Breast epithelium (tissue), 4 donors: ENCODE results near the gene RABEP1. TPM values are rescaled to one million over a fixed set of nuclear protein-coding genes. Genes with fewer than 3 reads are reported as not detected.
A peak's percentile ranks its signal among the peaks of the same experiment; 100 is the strongest.
"Not testable (repeated sequence)": the region's sequence is repeated elsewhere in the genome, so short reads cannot be mapped to it uniquely, and the experiment has no call there.

ENCODE experiments used
- DNase-seq, 2 donors: peaks; one replicate each; pipeline ENCODE4 v3.0.0-alpha.2; 2019; ENCODE audit warnings: low spot score in 2 of 2
- H3K27ac ChIP-seq, 2 donors: fragments of 200-600 bp; sonication (generic) in 1 of 2; one replicate each; pipeline ENCODE4 v1.5.1; 2016 to 2019; ENCODE audit warnings: mild to moderate bottlenecking in 1 of 2
- H3K27me3 ChIP-seq, 2 donors: fragments of 200-600 bp; sonication (generic) in 1 of 2; one replicate each; pipeline versions ENCODE4 v1.5.1 to v1.6.0; 2017 to 2019; ENCODE audit warnings: control low read depth in 1 of 2, mild to moderate bottlenecking in 1 of 2
- H3K36me3 ChIP-seq: fragments of 200-600 bp; one replicate; pipeline ENCODE4 v1.5.1; 2019
- H3K4me1 ChIP-seq, 2 donors: fragments of 200-600 bp; sonication (generic); one replicate each; pipeline ENCODE4 v1.5.1; 2016 to 2019; ENCODE audit warnings: control low read depth in 1 of 2
- H3K4me3 ChIP-seq, 3 donors: fragments of 200-600 bp; sonication (generic); 1 replicate in 2 of 3; 2 replicates in 1 of 3; pipeline ENCODE4 v1.5.1; 2016 to 2019; ENCODE audit warnings: mild to moderate bottlenecking in 3 of 3, moderate library complexity in 2 of 3
- H3K9me3 ChIP-seq, 2 donors: fragments of 200-600 bp; sonication (generic) in 1 of 2; one replicate each; pipeline ENCODE4 v1.5.1; 2016 to 2019; ENCODE audit warnings: control low read depth in 1 of 2
- POLR2A ChIP-seq: fragments of 450-650 bp; IDR thresholded peaks from one replicate; pipeline ENCODE4 v1.6.1; 2016; ENCODE audit warnings: antibody characterized with exemption, mild to moderate bottlenecking, moderate library complexity
- POLR2AphosphoS5 ChIP-seq, 3 donors: sonication (generic); formaldehyde crosslinking; IDR thresholded peaks; one replicate each; pipeline ENCODE4 v1.6.1; 2017; ENCODE audit warnings: antibody characterized with exemption in 3 of 3
- intact Hi-C: fragments of 100-400 bp; cut with DNase I; formaldehyde crosslinking; loops from one replicate; pipeline ENCODE4 v1.15.1; 2023; ENCODE audit warnings: low total_unique reads
- total RNA-seq, 3 donors: library from RNA; depleted of rRNA; stranded (reverse); fragments of >200 nt; gene quantifications; one replicate each; pipeline ENCODE4 v1.1.0, GENCODE V29; 2016
- TF ChIP-seq, protein P1 (sequence below), 3 donors: fragments of 450-650 bp; IDR thresholded peaks; one replicate each; pipeline ENCODE4 v1.5.1; 2016 to 2017; ENCODE audit warnings: antibody characterized with exemption in 3 of 3, mild to moderate bottlenecking in 3 of 3, moderate library complexity in 3 of 3

Gene RABEP1
- total RNA-seq, 3 donors from 2014 or later = 50.4 to 88.7 (median 73.7) TPM

DNA sequence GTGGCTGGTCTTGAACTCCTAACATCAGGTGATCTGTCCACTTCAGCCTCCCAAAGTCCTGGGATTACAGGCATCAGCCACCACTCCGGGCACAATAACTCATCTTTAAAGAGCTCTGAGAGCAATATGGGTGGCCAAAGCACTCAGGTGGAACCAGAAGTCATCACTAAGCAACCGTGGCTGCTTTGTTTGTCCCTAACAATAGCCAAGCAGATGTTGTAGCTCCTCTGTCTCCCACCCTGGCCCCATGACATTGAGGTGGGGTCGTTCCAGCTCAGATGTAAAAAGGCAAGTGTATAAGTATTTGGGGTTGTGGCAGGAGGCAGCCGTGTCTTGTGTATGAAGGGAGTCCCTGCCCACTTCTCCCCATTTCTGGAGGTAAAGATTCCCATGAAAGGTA, 43.8 kb upstream of the RABEP1 start:
- no peaks in the 10 kb centered on the region for H3K9me3 ChIP-seq
- no peaks in the 10 kb centered on the region for H3K27me3 ChIP-seq
- no peak overlapping the region for H3K27ac ChIP-seq
- intact Hi-C loops = no loop called here
- no peaks in the 10 kb centered on the region for H3K4me1 ChIP-seq
- DNase-seq = no peak
- H3K4me3 ChIP-seq = no peak overlapping the region
- no peaks in the 10 kb centered on the region for H3K36me3 ChIP-seq
- TF ChIP-seq POLR2AphosphoS5 (IDR thresholded peaks at IDR 0.05) (no peak), POLR2A (no peak)
- TF ChIP-seq, protein P1, sequence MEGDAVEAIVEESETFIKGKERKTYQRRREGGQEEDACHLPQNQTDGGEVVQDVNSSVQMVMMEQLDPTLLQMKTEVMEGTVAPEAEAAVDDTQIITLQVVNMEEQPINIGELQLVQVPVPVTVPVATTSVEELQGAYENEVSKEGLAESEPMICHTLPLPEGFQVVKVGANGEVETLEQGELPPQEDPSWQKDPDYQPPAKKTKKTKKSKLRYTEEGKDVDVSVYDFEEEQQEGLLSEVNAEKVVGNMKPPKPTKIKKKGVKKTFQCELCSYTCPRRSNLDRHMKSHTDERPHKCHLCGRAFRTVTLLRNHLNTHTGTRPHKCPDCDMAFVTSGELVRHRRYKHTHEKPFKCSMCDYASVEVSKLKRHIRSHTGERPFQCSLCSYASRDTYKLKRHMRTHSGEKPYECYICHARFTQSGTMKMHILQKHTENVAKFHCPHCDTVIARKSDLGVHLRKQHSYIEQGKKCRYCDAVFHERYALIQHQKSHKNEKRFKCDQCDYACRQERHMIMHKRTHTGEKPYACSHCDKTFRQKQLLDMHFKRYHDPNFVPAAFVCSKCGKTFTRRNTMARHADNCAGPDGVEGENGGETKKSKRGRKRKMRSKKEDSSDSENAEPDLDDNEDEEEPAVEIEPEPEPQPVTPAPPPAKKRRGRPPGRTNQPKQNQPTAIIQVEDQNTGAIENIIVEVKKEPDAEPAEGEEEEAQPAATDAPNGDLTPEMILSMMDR (IDR thresholded peaks at IDR 0.05) = no peak

DNA sequence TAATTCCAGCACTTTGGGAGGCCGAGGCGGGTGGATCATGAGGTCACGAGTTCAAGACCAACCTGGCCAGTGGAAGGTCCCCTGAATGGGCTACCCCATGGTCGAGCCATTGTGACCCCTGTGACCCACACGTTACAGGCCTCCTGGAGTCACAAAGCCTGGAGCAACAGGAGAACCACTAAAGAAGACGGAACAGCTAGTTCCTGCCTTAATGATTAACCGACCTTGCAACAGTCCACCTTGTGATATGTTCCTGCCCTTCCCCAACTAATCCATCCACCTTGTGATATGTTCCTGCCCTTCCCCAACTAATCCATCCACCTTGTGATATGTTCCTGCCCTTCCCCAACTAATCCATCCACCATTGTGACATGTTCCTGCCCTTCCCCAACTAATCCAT, 42.3 kb upstream of the RABEP1 start:
- H3K4me1 ChIP-seq, H3K36me3 ChIP-seq, H3K27ac ChIP-seq, H3K4me3 ChIP-seq, DNase-seq, H3K9me3 ChIP-seq, H3K27me3 ChIP-seq, intact Hi-C loops: not testable (repeated sequence)

DNA sequence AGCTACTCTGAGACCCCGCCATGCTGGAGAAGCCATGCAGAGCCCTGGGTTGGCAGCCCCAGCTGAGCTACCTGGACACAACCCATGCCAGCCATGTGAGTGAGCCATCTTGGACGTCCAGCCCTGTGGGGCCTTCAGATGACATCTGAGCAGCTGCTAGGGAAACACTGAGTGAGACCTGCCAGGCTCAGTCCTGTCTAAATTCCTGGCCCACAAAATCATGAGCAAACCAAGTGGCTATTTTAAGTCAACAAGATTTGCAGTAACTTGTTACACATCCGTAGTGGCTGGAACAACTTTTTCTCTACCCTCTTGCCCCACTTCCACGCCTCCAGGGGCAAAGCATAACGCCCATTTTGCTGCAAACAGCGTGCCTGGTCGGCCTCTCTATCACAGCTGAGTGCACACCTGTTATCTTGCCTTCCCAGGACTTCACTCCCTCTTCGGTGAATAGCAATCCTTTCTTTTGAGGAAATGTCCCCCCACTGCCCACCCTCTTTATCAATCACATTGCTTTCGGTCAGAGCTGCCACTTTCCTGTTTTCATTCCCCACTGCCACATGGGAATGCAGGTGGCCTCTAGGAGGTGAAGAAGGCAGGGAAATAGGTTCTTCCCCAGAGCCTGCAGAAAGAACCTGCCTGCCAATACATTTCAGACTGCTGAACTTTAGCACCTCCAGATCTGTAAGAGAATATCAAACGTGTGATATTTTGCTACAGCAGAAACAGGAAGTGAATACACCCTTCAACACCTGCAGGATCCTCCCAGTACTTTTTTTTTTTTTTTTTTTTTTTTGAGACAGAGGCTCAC, 40.0 kb upstream of the RABEP1 start:
- Histone ChIP-seq H3K36me3 (no peaks in the 10 kb centered on the region), H3K27ac (peak overlapping the region in 1 of 2 donors; percentile 36), H3K9me3 (no peaks in the 10 kb centered on the region), H3K4me1 (no peaks in the 10 kb centered on the region), H3K27me3 (no peaks in the 10 kb centered on the region), H3K4me3 (no peak overlapping the region)
- intact Hi-C loops = no loop called here
- TF ChIP-seq POLR2A (no peak), POLR2AphosphoS5 (IDR thresholded peaks at IDR 0.05) (no peak)
- TF ChIP-seq, protein P1 (IDR thresholded peaks at IDR 0.05) = no peak
- DNase-seq = no peak

DNA sequence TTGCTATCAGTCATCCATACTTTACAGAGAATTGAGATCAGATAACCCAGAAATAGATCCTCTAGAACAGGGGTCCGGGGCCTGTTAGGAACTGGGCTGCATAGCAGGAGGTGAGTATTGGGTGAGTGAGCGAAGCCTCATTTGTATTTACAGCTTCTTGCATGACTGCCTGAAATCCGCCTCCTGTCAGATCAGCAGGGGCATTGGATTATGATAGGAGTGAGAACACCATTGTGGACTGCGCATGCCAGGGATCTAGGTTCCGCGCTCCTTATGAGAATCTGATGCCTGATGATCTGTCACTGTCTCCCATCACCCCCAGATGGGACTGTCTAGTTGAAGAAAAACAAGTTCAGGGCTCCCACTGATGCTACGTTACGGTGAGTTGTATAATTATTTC, 34.5 kb upstream of the RABEP1 start:
- H3K27ac ChIP-seq = no peak overlapping the region
- no peak overlapping the region for H3K4me3 ChIP-seq
- no peaks in the 10 kb centered on the region for H3K36me3 ChIP-seq
- no peaks in the 10 kb centered on the region for H3K4me1 ChIP-seq
- no peak for DNase-seq
- H3K27me3 ChIP-seq = no peaks in the 10 kb centered on the region
- TF ChIP-seq POLR2A (no peak), POLR2AphosphoS5 (IDR thresholded peaks at IDR 0.05) (no peak)
- TF ChIP-seq, protein P1 (IDR thresholded peaks at IDR 0.05) = no peak
- intact Hi-C loops = no loop called here
- H3K9me3 ChIP-seq = no peaks in the 10 kb centered on the region

DNA sequence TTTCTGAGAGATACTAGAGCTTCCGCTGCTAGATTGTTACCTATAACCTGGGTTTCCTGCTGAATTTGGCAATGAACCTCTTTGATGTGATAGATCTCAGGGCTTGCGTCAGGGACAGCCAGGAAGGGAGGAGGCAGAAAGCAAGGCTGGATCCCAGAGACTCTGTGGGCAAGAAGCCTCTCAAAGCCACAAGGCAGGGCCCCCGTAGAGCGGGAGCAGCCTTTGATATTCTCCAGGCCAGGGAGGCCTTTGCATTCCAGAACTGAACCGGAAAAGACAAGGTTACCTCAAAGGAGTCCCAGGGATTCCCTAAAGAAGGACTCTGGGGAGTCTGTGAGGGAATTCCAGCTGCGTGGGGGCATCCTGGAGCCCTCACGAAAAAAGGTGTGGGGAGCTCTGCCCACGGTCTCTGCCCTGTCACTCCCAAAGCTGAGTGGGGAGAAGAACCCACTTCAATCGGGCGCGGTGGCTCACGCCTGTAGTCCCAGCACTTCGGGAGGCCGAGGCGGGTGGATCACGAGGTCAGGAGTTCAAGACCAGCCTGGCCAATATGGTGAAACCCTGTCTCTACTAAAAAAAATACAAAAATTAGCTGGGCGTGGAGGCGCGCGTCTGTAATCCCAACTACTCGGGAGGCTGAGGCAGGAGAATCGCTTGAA, 33.1 kb upstream of the RABEP1 start:
- Histone ChIP-seq H3K36me3 (no peaks in the 10 kb centered on the region), H3K4me3 (no peak overlapping the region), H3K4me1 (no peaks in the 10 kb centered on the region), H3K27ac (no peak overlapping the region), H3K27me3 (no peaks in the 10 kb centered on the region), H3K9me3 (no peaks in the 10 kb centered on the region)
- intact Hi-C loops = no loop called here
- no peak for TF ChIP-seq POLR2AphosphoS5 (IDR thresholded peaks at IDR 0.05)
- DNase-seq = no peak

DNA sequence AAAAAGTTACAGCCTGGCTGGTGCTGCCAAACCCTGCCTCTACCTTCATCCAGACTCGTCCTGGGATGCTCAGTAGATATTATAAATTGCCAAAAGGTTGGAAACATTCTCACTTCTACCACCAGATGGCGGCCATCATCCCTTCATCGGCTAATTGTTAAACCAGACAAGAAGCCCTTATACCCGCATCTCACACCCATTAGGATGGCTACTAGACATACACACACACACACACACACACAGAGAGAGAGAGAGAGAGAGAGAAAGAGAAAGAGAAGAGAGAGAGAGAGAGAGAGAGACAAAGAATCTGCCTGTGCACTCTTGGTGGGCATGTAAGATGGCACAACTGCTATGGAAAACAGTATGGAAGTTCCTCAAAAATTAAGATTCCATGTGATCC, 32.5 kb upstream of the RABEP1 start:
- peak in 1 of 2 donors; percentile 31 for DNase-seq
- TF ChIP-seq POLR2AphosphoS5 (IDR thresholded peaks at IDR 0.05) = no peak
- TF ChIP-seq POLR2A = no peak
- TF ChIP-seq, protein P1 (IDR thresholded peaks at IDR 0.05) = peak in 2 of 3 donors; percentile 75 to 81
- intact Hi-C loops = no loop called here

More for the DNA sequence above, 32.5 kb upstream of the RABEP1 start:
- Histone ChIP-seq H3K4me1 (no peaks in the 10 kb centered on the region), H3K4me3 (no peak overlapping the region), H3K36me3 (no peaks in the 10 kb centered on the region), H3K27me3 (no peaks in the 10 kb centered on the region), H3K27ac (no peak overlapping the region), H3K9me3 (no peaks in the 10 kb centered on the region)
